Neutrophil (primary cell): ENCODE measurements around the gene GATC.

ENCODE experiments used
- H3K27ac ChIP-seq: fragments of 200-600 bp; sonication (generic); 2 replicates; pipeline ENCODE4 v1.5.1; 2016; ENCODE audit warnings: mild to moderate bottlenecking, moderate library complexity
- H3K27me3 ChIP-seq: fragments of 200-600 bp; sonication (generic); 2 replicates; pipeline ENCODE4 v1.6.0; 2016; ENCODE audit warnings: mild to moderate bottlenecking
- H3K36me3 ChIP-seq: fragments of 200-600 bp; sonication (generic); 2 replicates; pipeline ENCODE4 v1.5.1; 2017
- H3K4me1 ChIP-seq, 2 experiments: fragments of 200-600 bp in 1 of 2; sonication (generic) in 1 of 2; 1 replicate in 1 of 2; 2 replicates in 1 of 2; pipeline versions ENCODE4 v1.5.1 to v1.6.1; 2013 to 2016; ENCODE audit warnings: low read depth in 1 of 2, low read length in 1 of 2, mild to moderate bottlenecking in 1 of 2, moderate library complexity in 1 of 2; ENCODE audit not compliant: control insufficient read depth in 1 of 2, insufficient read depth in 1 of 2
- H3K4me3 ChIP-seq, 2 experiments: fragments of 200-600 bp in 1 of 2; sonication (generic) in 1 of 2; 1 replicate in 1 of 2; 2 replicates in 1 of 2; pipeline ENCODE4 v1.5.1; 2013 to 2016; ENCODE audit warnings: low read depth in 1 of 2, low read length in 1 of 2, mild to moderate bottlenecking in 1 of 2, moderate library complexity in 1 of 2
- H3K9me3 ChIP-seq: fragments of 200-600 bp; sonication (generic); 2 replicates; pipeline ENCODE4 v1.5.1; 2016
- TF ChIP-seq, protein P1 (sequence below): fragments of 200-600 bp; sonication (generic); IDR thresholded peaks from 2 replicates; pipeline ENCODE4 v1.5.1; 2016; ENCODE audit warnings: antibody characterized with exemption

Gene GATC

DNA sequence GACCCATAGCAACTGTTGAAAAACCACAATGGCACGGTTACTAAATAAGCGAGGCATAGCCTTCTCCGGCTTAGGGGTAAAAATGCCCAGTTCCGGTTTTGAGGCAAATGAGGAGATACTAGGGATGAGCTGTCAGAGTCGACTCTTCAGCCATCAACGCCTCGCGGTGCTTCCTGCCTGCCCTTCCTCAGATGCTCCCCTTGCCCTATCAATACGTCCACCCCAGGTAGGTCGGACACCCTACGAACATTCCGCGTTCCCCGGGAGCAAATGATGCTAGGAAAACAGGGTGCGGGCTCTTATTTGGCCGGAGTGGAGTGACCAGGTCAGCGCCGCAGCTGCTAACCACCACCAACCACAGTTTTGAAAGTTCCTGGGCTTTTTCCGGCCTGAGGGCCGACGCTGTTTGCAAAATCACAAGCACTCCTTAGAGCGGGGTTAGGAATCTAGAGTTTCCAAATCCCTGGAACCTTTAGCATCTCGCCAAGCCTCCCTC lies 22.1 kb downstream of the GATC start:
- peak overlapping the region; percentile 79 to 82 for H3K4me3 ChIP-seq
- no peaks in the 10 kb centered on the region for H3K27me3 ChIP-seq
- H3K4me1 ChIP-seq, result peaks cover 31 to 36% of the 10 kb centered on the region in 2 experiments
- H3K9me3 ChIP-seq, result no peaks in the 10 kb centered on the region
- H3K27ac ChIP-seq, result peak overlapping the region; percentile 92
- H3K36me3 ChIP-seq, result peaks cover 37% of the 10 kb centered on the region
- TF ChIP-seq, protein P1, sequence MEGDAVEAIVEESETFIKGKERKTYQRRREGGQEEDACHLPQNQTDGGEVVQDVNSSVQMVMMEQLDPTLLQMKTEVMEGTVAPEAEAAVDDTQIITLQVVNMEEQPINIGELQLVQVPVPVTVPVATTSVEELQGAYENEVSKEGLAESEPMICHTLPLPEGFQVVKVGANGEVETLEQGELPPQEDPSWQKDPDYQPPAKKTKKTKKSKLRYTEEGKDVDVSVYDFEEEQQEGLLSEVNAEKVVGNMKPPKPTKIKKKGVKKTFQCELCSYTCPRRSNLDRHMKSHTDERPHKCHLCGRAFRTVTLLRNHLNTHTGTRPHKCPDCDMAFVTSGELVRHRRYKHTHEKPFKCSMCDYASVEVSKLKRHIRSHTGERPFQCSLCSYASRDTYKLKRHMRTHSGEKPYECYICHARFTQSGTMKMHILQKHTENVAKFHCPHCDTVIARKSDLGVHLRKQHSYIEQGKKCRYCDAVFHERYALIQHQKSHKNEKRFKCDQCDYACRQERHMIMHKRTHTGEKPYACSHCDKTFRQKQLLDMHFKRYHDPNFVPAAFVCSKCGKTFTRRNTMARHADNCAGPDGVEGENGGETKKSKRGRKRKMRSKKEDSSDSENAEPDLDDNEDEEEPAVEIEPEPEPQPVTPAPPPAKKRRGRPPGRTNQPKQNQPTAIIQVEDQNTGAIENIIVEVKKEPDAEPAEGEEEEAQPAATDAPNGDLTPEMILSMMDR, result no peak

DNA sequence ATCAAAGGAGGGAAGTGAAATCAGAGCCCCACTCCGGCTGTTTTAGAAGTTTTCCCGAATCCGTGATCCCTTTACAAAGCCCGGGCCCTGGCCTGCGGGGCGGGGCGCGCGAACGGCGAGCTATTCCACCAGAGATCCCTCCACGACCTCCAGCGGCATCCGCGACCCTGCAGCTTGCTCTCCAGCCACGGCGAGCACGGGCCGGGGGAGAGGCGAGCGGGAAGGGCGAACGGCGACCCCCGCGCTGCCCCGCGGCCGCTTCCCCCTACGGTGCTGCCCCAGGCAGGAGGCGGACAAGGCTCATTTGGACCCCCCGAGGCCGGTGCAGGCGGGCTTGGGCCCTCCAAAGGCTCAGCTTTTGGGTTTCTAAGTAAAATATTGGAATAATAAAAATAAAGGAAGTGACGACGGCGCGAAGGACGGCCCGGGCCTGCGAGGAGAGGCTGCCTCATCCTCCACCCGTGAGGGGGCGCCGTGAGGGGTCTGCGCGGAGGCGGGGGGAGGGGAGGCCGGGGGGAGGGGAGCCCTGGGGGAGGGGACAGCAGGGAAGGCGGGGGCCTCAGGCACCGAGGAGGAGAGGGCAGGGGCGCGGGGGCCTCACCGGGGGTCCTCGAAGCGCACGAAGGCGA lies 22.7 kb downstream of the GATC start:
- Histone ChIP-seq H3K27ac (peak overlapping the region; percentile 92), H3K4me3 (peak overlapping the region; percentile 79 to 82), H3K9me3 (no peaks in the 10 kb centered on the region), H3K36me3 (peaks cover 32% of the 10 kb centered on the region), H3K27me3 (no peaks in the 10 kb centered on the region), H3K4me1 (peaks cover 31 to 36% of the 10 kb centered on the region in 2 experiments)
- TF ChIP-seq, protein P1, result no peak

GRCh38 chr12:120469450-120470149 lies 23.4 kb downstream of the GATC start, which contains the start of gene SRSF9:
SRSF9 (minus strand) TSS chr12:120469748; CDS start chr12:120469609, 139 bp downstream.
- H3K4me1 ChIP-seq, result peaks cover 31 to 36% of the 10 kb centered on the region in 2 experiments

DNA sequence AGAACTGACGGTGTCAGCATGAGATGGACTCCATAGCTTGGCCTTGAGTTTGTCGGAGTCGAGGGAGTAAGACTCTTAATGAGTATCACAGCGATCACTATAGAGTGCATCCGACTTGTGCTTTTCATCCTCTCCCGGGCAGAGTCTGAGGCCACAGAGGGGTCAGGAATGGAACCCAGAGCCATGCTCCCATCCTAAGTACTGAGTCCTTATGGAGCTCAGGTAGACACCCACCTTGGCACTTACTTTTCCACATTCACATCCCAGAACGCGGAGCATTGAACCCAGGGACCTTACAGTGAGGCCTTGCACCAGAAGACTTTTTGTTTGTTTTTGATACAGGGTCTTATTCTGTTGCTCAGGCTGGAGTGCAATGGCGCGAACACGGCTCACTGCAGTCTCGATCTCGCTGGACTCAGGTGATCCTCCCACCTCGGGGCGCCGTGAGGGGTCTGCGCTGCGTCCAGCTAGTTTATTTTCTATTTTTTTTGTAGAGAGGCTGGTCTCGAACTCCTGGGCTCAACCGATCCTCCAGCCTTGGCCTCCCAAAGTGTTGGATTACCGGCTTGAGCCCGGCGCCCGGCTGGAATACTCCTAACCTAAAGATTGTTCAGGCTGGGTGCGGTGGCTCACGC lies 24.0 kb downstream of the GATC start:
- Histone ChIP-seq H3K27ac (peak overlapping the region; percentile 92), H3K9me3 (no peaks in the 10 kb centered on the region), H3K4me3 (peak overlapping the region; percentile 79 to 82), H3K4me1 (peaks cover 31 to 36% of the 10 kb centered on the region in 2 experiments), H3K27me3 (no peaks in the 10 kb centered on the region), H3K36me3 (peaks cover 18% of the 10 kb centered on the region)
- TF ChIP-seq, protein P1, result no peak

More at GRCh38 chr12:120469450-120470149, 23.4 kb downstream of the GATC start, which contains the start of gene SRSF9:
- peaks cover 25% of the 10 kb centered on the region for H3K36me3 ChIP-seq
- no peaks in the 10 kb centered on the region for H3K27me3 ChIP-seq
- H3K9me3 ChIP-seq, result no peaks in the 10 kb centered on the region
- TF ChIP-seq, protein P1, result peak; percentile 89
- peak within 1 kb of the TSS; percentile 79 to 82 for H3K4me3 ChIP-seq
- H3K27ac ChIP-seq, result peak within 1 kb of the TSS; percentile 92

DNA sequence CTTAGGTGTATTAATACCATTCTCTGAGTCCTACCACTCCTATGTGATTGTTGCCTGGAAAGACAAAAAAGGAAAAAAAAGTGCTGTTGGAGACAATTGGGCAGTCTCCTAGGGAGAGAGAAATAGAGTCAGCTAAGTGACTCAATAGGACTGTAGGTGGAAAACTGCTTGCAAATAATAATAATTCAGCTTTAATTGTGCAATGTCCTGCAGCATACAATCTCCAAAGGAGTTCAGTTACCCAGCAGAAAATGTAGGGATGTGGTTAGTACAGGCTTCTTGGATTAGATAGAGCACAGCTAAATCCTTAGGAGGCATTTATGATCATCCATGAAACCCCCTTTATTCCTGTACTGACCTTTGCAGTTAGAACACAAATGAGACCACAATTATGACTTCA lies 26.3 kb downstream of the GATC start:
- Histone ChIP-seq H3K4me1 (peaks cover 16 to 19% of the 10 kb centered on the region in 2 experiments), H3K9me3 (no peaks in the 10 kb centered on the region), H3K4me3 (no peak overlapping the region), H3K27me3 (no peaks in the 10 kb centered on the region), H3K27ac (no peak overlapping the region), H3K36me3 (no peaks in the 10 kb centered on the region)
- TF ChIP-seq, protein P1, result no peak
